Nephron (organoid): Measurements from ENCODE around the gene RASEF.

Experiments
- H3K27ac Mint-ChIP-seq, 3 experiments: 2 replicates each; pipeline ENCODE4 v1.8.0; 2020; ENCODE audit warnings: mixed read lengths in 3 of 3, mild to moderate bottlenecking in 2 of 3, moderate library complexity in 1 of 3
- H3K27me3 Mint-ChIP-seq: 2 replicates; pipeline ENCODE4 v1.8.0; 2021; ENCODE audit warnings: low read depth, mild to moderate bottlenecking, moderate library complexity, mixed read lengths
- H3K36me3 Mint-ChIP-seq: 2 replicates; pipeline ENCODE4 v1.8.0; 2020; ENCODE audit warnings: low read depth, mixed read lengths
- H3K4me1 Mint-ChIP-seq: 2 replicates; pipeline ENCODE4 v1.8.0; 2020; ENCODE audit warnings: mixed read lengths
- H3K4me3 Mint-ChIP-seq, 3 experiments: 2 replicates each; pipeline ENCODE4 v1.8.0; 2020; ENCODE audit warnings: mild to moderate bottlenecking in 3 of 3, mixed read lengths in 3 of 3, moderate library complexity in 2 of 3
- H3K9me3 Mint-ChIP-seq: 2 replicates; pipeline ENCODE4 v1.8.0; 2020; ENCODE audit warnings: mixed read lengths
- CTCF ChIP-seq, 3 experiments: fragments of 200-600 bp; sonication (generic); IDR thresholded peaks; one replicate each; pipeline ENCODE4 v1.5.0; 2021; ENCODE audit warnings: antibody characterized with exemption in 3 of 3; ENCODE audit not compliant: unreplicated experiment in 3 of 3

The RASEF gene

DNA sequence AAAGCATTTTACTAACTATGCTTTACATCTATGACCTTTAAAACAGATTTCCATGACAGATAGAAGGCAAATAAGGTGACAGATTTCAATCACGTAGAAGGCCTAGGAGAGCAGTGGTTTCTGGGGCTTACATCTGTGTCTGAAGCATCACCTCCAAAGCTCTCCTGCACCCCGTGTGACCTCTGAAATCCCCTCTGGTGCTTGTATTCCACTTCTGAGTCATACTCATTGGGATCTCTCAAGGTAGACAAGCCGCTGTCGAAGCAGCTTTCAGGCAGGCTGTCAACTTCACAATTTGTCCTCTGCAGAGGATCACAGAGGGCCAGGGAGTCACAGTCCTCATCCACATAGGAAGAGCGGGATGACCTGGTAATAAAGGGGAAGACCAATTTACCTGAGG, 62.2 kb downstream of the RASEF start:
- no peaks in the 10 kb centered on the region for H3K27me3 Mint-ChIP-seq
- H3K36me3 Mint-ChIP-seq, result no peaks in the 10 kb centered on the region
- no peaks in the 10 kb centered on the region for H3K9me3 Mint-ChIP-seq
- no peaks in the 10 kb centered on the region for H3K4me1 Mint-ChIP-seq
- TF ChIP-seq CTCF (IDR thresholded peaks at IDR 0.05; ENCODE audit: unreplicated experiment in 3 of 3), result no peak
- no peak overlapping the region for H3K4me3 Mint-ChIP-seq
- H3K27ac Mint-ChIP-seq, result no peak overlapping the region

- Mint-ChIP-seq H3K9me3 (no peaks in the 10 kb centered on the region), H3K27ac (no peak overlapping the region), H3K27me3 (no peaks in the 10 kb centered on the region), H3K4me1 (peaks cover 3% of the 10 kb centered on the region), H3K4me3 (no peak overlapping the region), H3K36me3 (no peaks in the 10 kb centered on the region)
- TF ChIP-seq CTCF (IDR thresholded peaks at IDR 0.05; ENCODE audit: unreplicated experiment in 3 of 3), result no peak
These were observed 64.5 kb downstream of the RASEF start for GRCh38 chr9:82998409-82998808.

- Mint-ChIP-seq H3K9me3 (no peaks in the 10 kb centered on the region), H3K36me3 (no peaks in the 10 kb centered on the region), H3K27me3 (no peaks in the 10 kb centered on the region), H3K4me1 (peaks cover 11% of the 10 kb centered on the region), H3K27ac (no peak overlapping the region), H3K4me3 (no peak overlapping the region)
- TF ChIP-seq CTCF (IDR thresholded peaks at IDR 0.05; ENCODE audit: unreplicated experiment in 3 of 3), result no peak
These were observed 65.3 kb downstream of the RASEF start for GRCh38 chr9:82997476-82998140.

- Mint-ChIP-seq H3K27ac (no peak overlapping the region), H3K36me3 (no peaks in the 10 kb centered on the region), H3K27me3 (no peaks in the 10 kb centered on the region), H3K4me1 (peaks cover 16% of the 10 kb centered on the region), H3K9me3 (no peaks in the 10 kb centered on the region), H3K4me3 (no peak overlapping the region)
- TF ChIP-seq CTCF (IDR thresholded peaks at IDR 0.05; ENCODE audit: unreplicated experiment in 3 of 3), result no peak
These were observed 66.0 kb downstream of the RASEF start for GRCh38 chr9:82996941-82997340.

DNA sequence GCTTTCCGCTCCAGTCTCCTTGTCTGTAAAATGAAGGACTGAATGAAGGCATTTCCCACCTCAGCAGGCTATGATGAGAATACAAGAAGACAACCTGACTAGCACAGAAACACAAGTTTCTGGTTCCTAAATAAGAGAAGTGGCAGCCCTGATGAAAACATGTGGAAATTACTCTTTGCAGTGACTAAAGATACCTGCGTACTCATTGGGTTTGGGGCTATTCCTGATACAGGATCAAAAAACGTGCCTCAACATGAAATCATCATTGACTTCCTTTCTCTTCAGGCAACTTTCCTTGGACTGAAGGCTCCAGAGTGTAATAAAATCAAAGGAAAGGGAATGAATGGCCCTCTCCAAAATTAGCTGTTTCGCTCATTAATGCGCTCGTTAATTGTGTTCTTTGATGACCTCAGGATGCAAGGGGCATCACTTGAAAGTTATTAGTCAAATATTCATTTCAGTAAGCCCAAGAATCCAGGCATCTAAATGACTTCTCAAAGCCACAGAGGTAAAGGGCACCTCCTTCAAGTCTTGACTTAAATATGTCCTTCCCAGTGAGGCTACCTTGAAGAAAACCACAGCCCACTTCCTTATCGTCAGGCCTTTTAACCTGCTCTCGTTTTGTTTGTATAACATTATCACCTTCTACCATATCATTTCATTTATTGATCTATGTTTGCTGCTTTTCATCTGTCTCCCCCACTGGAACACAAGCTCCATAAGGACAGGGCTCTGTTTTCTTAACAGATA, 68.9 kb downstream of the RASEF start:
- H3K27ac Mint-ChIP-seq, result peak overlapping the region; percentile 43 to 66 (median 64)
- TF ChIP-seq CTCF (IDR thresholded peaks at IDR 0.05; ENCODE audit: unreplicated experiment in 3 of 3), result no peak
- H3K27me3 Mint-ChIP-seq, result no peaks in the 10 kb centered on the region
- no peaks in the 10 kb centered on the region for H3K36me3 Mint-ChIP-seq
- peaks cover 29% of the 10 kb centered on the region for H3K4me1 Mint-ChIP-seq
- no peaks in the 10 kb centered on the region for H3K9me3 Mint-ChIP-seq
- H3K4me3 Mint-ChIP-seq, result no peak overlapping the region

GRCh38 chr9:82991671-82992070, 71.3 kb downstream of the RASEF start:
- Mint-ChIP-seq H3K27ac (peak overlapping the region; percentile 37 to 64 (median 43)), H3K4me3 (no peak overlapping the region), H3K4me1 (peaks cover 48% of the 10 kb centered on the region), H3K27me3 (no peaks in the 10 kb centered on the region), H3K9me3 (no peaks in the 10 kb centered on the region), H3K36me3 (no peaks in the 10 kb centered on the region)
- TF ChIP-seq CTCF (IDR thresholded peaks at IDR 0.05; ENCODE audit: unreplicated experiment in 3 of 3), result no peak
